Left ventricle myocardium inferior (tissue), 1 donor: ENCODE data around the gene ATP8B1. TPM values are rescaled to one million over a fixed set of nuclear protein-coding genes. Genes with fewer than 3 reads are reported as not detected.

Experiments used
- DNase-seq: peaks from one replicate; pipeline ENCODE4 v3.0.0-alpha.2; 2020
- H3K27ac ChIP-seq: fragments of 200-600 bp; replicated peaks from 2 replicates; pipeline ENCODE4 v1.8.0; 2021
- H3K27me3 ChIP-seq: fragments of 200-600 bp; 2 replicates; pipeline ENCODE4 v1.8.0; 2021; ENCODE audit warnings: low read depth
- H3K36me3 ChIP-seq: fragments of 200-600 bp; 2 replicates; pipeline ENCODE4 v1.8.0; 2021
- H3K4me1 ChIP-seq: fragments of 200-600 bp; 2 replicates; pipeline ENCODE4 v1.8.0; 2021
- H3K4me3 ChIP-seq: fragments of 200-600 bp; 2 replicates; pipeline ENCODE4 v1.8.0; 2021; ENCODE audit warnings: mild to moderate bottlenecking, moderate library complexity
- H3K9me3 ChIP-seq: fragments of 200-600 bp; replicated peaks from 2 replicates; pipeline ENCODE4 v1.8.0; 2021
- intact Hi-C: fragments of 100-400 bp; cut with micrococcal nuclease; formaldehyde crosslinking; loops from one replicate; pipeline ENCODE4 v1.11.0; 2022
- total RNA-seq: library from RNA; stranded (reverse); fragmentation: NEBNext Ultra II Directional; extraction: Animal tissue kit (Norgen Biotek cat#: 25700); gene quantifications from one replicate; pipeline ENCODE4 v1.2.1, GENCODE V29; 2021
- TF ChIP-seq, protein P1 (sequence below): fragments of 200-600 bp; IDR thresholded peaks from 2 replicates; pipeline ENCODE4 v1.8.0; 2021; ENCODE audit warnings: antibody characterized with exemption, mild to moderate bottlenecking, borderline replicate concordance
- donor health status: DM: no; HTN: yes; CAD: no; lungs with severe emphysema.

The ATP8B1 gene
- total RNA-seq, 1 donor from 2014 or later, result 8.6 TPM

DNA sequence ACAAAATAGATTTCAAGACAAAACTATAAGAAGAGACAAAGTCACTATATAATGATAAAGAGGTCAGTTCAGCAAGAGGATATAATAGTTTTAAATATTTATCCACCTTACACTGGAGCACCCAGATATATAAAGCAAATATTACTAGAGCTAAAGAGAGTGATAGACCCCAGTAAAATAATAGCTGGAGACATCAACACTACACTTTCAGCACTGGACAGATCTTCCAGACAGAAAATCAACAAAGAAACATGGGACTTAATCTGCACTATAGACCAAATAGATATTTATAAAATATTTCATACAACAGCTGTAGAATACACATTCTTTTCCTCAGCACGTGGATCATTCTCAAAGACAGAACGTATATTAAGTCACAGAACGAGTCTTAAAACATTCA, 86.6 kb downstream of the ATP8B1 start:
- Histone ChIP-seq H3K27ac (no peak overlapping the region), H3K9me3 (peaks cover 13% of the 10 kb centered on the region), H3K4me1 (peaks cover 14% of the 10 kb centered on the region), H3K36me3 (no peaks in the 10 kb centered on the region), H3K27me3 (no peaks in the 10 kb centered on the region), H3K4me3 (no peak overlapping the region)
- intact Hi-C loops, result no loop called here
- no peak for DNase-seq
- TF ChIP-seq, protein P1, sequence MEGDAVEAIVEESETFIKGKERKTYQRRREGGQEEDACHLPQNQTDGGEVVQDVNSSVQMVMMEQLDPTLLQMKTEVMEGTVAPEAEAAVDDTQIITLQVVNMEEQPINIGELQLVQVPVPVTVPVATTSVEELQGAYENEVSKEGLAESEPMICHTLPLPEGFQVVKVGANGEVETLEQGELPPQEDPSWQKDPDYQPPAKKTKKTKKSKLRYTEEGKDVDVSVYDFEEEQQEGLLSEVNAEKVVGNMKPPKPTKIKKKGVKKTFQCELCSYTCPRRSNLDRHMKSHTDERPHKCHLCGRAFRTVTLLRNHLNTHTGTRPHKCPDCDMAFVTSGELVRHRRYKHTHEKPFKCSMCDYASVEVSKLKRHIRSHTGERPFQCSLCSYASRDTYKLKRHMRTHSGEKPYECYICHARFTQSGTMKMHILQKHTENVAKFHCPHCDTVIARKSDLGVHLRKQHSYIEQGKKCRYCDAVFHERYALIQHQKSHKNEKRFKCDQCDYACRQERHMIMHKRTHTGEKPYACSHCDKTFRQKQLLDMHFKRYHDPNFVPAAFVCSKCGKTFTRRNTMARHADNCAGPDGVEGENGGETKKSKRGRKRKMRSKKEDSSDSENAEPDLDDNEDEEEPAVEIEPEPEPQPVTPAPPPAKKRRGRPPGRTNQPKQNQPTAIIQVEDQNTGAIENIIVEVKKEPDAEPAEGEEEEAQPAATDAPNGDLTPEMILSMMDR, result no peak

DNA sequence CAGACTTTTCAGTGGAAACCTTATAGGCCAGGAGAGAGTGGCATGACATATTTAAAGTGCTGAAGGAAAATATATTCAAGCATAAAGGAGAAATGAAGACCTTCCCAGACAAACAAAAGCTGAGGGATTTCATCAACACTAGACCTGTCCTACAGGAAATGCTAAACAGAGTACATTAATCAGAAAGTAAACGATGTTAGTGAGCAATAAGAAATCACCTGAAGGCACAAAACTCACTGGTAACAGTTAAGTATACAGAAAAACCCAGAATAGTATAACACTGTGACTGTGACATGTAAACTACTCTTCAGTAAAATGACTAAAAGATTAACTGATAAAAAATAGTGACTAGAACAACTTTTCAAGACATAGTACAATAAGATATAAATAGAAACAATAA, 87.4 kb downstream of the ATP8B1 start:
- intact Hi-C loops, result no loop called here
- Histone ChIP-seq H3K4me3 (no peak overlapping the region), H3K9me3 (peaks cover 13% of the 10 kb centered on the region), H3K27me3 (no peaks in the 10 kb centered on the region), H3K36me3 (no peaks in the 10 kb centered on the region), H3K27ac (no peak overlapping the region), H3K4me1 (peaks cover 19% of the 10 kb centered on the region)
- TF ChIP-seq, protein P1, result no peak
- no peak for DNase-seq

DNA sequence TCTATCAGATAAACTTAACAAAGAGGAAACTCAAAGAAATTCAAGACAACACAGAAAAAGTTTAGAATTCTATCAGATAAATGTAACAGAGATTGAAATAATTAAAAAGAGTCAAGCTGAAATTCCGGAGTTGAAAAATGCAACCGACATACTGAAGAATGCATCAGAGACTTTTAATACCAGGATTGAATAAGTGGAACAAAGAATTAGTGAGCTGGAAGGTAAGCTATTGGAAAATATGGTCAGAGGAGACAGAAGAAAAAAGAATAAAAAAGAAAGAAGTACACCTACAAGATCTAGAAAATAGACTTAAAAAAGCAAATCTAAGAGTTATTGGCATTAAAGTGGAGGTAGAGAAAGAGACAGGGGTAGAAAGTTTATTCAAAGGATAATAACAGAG, 88.0 kb downstream of the ATP8B1 start:
- peaks cover 22% of the 10 kb centered on the region for H3K4me1 ChIP-seq
- TF ChIP-seq, protein P1, result no peak
- H3K9me3 ChIP-seq, result peaks cover 13% of the 10 kb centered on the region
- H3K36me3 ChIP-seq, result no peaks in the 10 kb centered on the region
- H3K4me3 ChIP-seq, result no peak overlapping the region
- H3K27me3 ChIP-seq, result no peaks in the 10 kb centered on the region
- H3K27ac ChIP-seq, result no peak overlapping the region
- intact Hi-C loops, result no loop called here
- no peak for DNase-seq

DNA sequence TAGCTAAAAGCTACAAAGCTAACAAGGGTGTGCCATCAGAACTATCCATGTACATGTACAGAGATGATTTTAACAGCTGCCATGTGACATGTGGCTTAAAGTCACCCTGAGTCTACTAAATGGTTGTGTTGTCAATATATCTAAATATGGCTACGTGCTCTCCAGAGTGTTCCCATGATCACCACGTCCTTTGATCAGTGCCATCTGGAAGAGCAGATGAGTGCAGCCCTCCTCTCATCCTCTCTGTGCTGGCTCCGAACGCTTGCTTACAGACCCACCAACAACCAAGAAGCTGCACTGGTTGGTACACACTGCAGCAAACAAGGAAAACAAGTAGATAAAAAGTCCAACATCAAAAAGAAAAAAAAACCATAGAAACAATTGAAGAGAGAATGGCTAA, 92.9 kb downstream of the ATP8B1 start:
- DNase-seq, result no peak
- Histone ChIP-seq H3K36me3 (no peaks in the 10 kb centered on the region), H3K27ac (no peak overlapping the region), H3K9me3 (peaks cover 3% of the 10 kb centered on the region), H3K27me3 (no peaks in the 10 kb centered on the region), H3K4me3 (no peak overlapping the region), H3K4me1 (peaks cover 24% of the 10 kb centered on the region)
- intact Hi-C loops, result no loop called here
- TF ChIP-seq, protein P1, result no peak

DNA sequence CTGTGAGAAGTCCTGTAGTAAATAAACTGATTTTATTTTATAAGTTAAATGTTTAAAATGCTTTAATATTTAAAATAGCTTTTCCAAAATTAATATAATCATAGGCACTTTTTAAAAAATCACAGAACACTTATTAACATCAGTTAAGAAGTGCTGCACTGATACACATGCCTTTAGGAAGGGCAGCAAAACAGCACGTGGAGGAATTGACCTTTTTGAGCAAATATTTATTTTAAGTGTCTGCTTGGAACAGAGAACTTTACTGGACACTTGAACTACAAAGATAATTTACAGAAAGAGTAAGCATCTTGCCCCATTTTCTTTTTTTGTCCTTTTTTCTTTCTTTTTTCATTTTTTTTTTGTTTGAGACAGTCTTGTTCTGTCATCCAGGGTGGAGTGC, 93.8 kb downstream of the ATP8B1 start:
- no peak overlapping the region for H3K27ac ChIP-seq
- H3K36me3 ChIP-seq, result no peaks in the 10 kb centered on the region

More for the DNA sequence above, 93.8 kb downstream of the ATP8B1 start:
- peaks cover 24% of the 10 kb centered on the region for H3K4me1 ChIP-seq
- TF ChIP-seq, protein P1, result no peak
- H3K9me3 ChIP-seq, result no peaks in the 10 kb centered on the region
- H3K27me3 ChIP-seq, result no peaks in the 10 kb centered on the region
- no peak for DNase-seq
- intact Hi-C loops, result no loop called here
- H3K4me3 ChIP-seq, result no peak overlapping the region
